ENCODE measurements around the gene PCID2. TPM values are rescaled to one million over a fixed set of nuclear protein-coding genes. Genes with fewer than 3 reads are reported as not detected.

Gene PCID2
- total RNA-seq, 1 donor from 2014 or later: 71.4 TPM

DNA sequence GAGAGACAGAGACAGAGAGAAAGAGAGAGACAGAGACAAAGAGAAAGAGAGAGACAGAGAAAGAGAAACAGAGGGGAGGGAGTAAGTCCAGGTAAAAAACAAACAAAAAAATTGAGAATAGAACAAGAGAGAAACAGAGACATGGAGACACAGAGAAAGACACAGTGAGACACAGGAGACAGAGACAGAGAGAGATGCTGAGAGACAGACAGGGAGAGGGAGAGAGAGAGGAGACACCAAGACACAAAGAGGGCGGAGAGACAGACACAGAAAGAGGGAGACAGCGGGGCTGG, 55.8 kb downstream of the PCID2 start:
- intact Hi-C loops (cut with micrococcal nuclease): loop anchor here (2.0 to 10.0 kb wide), 3 partner anchors 20 to 465 kb away; partner anchors contain the start of gene DCUN1D2

DNA sequence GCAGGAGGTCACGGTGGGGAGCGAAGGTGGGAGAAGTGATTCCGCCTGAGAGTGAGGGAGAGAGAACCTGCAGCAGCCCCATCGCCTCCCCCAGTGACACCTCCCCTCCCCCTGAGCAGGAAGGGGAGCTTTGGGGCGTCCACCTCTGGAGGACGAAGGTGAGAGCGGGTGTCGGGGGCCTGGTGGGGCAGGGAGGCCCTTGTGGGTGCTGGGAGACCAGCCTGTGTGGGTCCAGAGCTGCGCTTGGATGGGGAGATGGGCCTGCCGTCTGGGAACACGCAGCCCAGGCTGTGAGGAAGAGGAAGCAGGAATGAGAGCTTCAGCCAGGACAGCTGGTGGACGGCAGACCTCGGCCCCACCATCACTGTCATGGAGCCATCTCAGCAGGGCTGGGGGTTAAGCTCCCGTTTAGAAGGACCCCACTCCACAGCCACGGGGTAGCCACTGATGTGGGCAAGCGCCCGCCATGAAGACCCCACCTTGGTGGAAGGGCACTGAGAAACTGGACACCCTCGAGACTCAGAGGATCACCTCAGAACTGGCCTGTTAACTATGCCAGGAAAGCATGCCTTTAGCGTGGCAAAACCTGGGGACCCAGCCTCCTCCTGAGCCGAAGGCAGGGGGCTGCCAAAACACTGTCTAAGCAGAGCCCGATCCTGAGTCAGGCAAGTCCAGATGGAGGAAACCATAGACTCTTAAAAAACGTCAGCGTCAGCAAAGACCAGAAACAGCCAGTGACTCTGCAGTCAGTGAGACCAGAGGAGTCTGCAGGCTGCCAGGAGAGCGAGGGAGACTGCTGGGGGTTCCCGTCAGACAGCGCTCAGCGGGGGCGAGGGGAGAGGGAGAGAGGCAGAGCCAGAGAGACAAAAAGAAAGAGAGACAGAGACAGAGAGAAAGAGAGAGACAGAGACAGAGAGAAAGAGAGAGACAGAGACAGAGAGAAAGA, 56.5 kb downstream of the PCID2 start:
- intact Hi-C loops (cut with micrococcal nuclease): loop anchor here (2.0 to 10.0 kb wide), 3 partner anchors 19 to 465 kb away; partner anchors contain the start of gene DCUN1D2

DNA sequence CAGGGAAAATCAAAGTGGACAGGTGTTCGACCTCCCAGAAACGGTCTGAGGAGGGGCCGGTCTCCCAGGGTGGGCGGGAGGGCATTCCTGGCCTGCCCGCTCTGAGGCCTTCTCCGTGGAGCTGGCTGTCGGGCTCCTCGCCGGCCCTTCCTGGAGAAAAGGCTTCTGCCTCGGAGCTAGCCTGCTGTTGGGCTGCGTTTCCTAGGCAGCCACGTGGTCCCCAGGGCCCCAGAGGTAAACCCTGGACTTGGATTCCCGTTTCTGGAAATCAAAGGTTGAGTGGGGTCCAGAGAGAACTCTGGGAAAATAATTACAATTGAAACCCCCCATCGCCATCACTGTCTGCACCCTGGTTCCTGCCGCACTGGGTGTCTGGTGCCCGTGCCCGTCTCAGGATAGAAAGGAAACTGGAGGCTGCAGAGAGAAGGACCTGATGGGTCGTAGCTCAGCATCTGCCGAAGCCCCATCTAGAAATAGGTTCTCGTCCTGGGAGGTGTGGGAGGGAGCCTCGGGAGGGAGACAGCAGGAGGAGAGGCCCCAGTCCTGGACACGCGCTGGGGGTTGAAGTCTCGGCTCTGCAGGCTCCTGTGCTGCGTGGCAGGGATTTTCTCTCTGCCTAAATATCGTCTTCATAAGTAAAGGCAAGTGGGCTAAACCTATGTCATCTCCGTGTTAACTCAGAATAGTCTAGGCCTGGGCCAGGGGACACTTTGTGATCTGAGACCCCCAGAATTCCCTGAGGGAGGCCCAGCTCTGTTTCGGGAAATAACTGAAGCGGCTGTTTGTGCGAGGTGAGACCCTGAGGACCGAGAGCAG, 57.7 kb downstream of the PCID2 start:
- intact Hi-C loops (cut with micrococcal nuclease): loop anchor here (5.0 to 10.0 kb wide), 2 partner anchors 344 to 463 kb away; partner anchors contain the start of gene DCUN1D2

DNA sequence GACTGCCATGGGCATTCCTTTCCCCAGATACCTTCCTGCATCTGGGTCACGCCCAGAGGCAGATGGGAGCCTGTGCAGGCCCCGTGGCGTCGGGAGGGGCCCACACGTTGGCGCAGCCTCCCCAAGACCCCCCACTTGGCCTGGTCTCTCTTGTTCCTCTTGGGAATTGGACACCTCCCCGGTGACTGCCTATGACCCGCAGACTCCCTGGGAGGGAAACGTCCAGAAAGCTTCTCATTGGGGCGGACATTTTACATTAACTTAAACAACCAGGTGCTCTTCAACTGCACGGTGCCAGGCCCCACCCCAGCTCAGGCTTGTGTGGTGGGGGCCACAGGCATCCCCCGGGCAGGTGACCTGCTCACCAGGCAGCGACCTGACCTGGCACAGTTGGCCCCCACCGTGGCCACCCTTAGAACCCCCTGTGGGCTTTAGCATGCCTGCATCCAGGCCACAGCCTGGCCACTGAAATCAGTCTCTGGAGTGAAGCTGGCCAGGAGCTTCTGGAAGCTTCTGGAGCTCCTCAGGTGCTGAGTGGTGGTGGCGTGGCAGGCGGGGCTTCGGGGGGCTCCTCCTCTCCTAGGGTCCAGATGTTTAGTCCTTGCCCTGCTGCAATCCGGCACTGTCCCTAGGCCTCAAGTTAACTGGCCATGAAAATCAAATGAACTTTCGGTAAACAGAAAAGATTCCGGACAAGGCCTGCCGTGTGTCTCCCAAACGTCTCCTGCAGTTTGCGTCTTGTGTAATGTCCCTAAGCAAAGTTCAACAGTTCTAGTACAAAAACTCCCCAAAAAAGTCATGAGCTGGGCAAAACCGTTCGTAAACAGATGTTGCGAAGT, 58.5 kb downstream of the PCID2 start:
- intact Hi-C loops (cut with micrococcal nuclease): loop anchor here (5.0 to 10.0 kb wide), 2 partner anchors 345 to 463 kb away; partner anchors contain the start of gene DCUN1D2

DNA sequence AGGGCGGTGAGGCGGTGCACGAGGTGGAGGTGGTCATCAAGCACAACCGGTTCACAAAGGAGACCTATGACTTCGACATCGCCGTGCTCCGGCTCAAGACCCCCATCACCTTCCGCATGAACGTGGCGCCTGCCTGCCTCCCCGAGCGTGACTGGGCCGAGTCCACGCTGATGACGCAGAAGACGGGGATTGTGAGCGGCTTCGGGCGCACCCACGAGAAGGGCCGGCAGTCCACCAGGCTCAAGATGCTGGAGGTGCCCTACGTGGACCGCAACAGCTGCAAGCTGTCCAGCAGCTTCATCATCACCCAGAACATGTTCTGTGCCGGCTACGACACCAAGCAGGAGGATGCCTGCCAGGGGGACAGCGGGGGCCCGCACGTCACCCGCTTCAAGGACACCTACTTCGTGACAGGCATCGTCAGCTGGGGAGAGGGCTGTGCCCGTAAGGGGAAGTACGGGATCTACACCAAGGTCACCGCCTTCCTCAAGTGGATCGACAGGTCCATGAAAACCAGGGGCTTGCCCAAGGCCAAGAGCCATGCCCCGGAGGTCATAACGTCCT, 59.4 kb downstream of the PCID2 start:
- intact Hi-C loops (cut with micrococcal nuclease): no loop called here

DNA sequence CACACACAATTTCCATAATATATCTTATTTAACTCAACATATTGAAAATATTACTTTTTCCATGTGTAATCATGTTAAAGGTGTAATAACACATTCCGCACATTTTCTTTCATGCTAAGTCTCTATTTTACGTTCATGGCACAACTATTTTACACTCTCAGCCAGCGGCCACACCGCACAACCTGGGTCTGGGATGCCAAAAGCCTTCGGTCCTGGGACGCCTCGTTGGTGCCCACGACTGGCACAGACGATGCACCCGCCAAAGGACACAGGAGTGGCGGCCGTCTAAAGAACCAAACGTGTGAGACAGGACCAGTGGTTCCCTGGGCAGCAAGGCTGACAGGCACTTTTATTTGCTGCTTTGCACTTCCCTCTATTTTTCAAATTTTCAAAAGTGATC, 60.1 kb downstream of the PCID2 start:
- intact Hi-C loops (cut with micrococcal nuclease): no loop called here

DNA sequence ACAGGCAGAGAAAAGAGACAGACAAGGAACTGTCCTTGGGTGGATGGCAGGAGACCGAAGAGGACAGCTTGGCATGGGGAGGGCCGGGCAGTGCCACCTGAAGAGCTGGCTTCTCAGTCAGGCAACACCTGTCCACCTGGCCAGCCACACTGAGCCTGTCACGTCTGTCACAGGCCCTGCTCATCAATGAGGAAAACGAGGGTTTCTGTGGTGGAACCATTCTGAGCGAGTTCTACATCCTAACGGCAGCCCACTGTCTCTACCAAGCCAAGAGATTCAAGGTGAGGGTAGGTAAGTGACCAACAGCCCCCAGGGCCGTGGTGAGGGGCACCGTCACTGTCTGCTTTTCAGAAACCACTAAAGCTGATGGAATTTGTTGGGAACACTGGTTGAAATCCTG, 61.3 kb downstream of the PCID2 start:
- intact Hi-C loops (cut with micrococcal nuclease): no loop called here

DNA sequence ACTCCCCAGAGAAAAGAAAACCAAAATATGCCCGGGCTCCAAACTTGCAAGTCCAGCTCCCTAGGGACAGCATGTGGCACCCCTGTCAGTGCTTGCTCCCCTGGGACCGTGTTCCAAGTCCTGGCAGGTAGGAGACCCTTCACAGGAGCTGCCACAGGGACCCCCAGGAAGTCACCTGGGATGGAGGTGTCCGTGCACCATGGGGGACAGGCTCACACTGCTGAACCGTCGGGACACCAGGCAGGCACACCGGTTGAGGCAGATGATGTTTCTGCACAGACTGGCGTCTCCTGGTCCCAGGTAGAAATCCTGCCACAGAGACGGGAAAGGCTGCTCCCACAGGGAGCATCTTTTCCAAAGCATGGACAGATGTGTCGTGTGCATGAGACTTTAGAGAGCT, 61.7 kb downstream of the PCID2 start:
- intact Hi-C loops (cut with micrococcal nuclease): no loop called here

DNA sequence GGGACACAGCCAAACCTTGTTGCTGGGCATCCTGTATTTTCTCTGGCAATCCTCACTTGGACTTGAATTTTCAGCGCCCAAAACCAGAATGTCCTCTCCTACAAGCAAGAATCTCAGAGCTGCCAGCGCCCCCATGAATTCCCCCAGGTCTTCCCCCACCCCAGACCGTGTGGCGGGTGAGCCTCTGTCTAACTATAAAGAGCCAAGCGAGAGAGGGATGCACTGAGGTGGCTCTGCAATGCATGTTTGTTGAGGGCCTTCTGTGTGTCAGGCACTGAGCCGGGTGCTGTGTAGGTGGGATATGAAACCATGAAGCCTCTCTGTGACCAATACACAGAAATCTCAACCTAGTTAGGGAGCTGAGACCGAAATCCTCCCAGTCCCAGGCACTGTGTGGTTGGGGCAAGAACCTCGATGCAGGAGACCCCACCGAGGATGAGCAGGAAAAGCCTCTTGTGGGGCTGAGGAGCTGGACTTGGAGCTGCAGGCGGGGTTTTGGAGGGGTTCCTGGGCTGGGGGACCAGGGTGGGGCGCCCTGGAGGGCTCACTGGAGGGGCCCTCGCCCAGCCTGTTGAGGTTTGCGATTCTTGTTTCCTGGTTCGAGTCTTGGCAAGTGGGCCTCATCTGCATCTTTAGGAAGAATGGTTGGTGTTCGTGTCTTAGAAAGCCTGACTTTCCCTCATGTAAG, 62.4 kb downstream of the PCID2 start:
- intact Hi-C loops (cut with micrococcal nuclease): no loop called here

DNA sequence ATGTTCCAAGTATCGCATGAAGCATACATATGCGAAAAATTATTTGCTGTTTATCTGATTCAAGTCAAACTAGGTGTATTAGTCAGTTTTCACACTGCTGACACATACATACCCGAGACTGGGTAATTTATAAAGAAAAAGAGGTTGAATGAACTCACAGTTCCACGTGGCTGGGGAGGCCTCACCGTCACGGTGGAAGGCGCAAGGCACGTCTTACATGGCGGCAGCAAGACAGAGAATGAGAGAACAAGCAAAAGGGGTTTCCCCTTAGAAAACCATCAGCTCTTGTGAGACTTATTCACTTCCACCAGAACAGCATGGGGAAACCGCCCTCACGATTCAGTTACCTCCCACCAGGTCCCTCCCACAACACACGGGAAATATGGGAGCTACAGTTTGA, 63.0 kb downstream of the PCID2 start:
- intact Hi-C loops (cut with micrococcal nuclease): no loop called here

DNA sequence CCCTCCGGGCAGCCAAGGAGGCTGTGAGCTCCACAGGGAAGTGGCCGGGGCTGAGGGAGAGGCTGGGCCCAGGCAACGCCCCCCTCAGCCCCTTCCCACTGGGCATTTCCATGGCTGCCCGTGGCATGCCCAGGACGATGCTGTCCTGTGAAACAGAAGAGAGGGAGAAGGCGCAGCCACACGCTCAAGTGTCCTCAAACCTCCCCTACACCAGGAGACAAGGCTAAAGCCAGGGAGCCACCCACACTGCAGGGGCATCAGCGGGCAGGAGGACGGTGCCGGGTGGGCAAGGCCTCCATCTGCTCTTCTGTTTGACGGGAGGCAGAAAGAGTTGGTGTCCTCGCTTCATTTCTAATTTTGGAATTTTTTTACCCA, 64.2 kb downstream of the PCID2 start:
- intact Hi-C loops (cut with micrococcal nuclease): no loop called here

DNA sequence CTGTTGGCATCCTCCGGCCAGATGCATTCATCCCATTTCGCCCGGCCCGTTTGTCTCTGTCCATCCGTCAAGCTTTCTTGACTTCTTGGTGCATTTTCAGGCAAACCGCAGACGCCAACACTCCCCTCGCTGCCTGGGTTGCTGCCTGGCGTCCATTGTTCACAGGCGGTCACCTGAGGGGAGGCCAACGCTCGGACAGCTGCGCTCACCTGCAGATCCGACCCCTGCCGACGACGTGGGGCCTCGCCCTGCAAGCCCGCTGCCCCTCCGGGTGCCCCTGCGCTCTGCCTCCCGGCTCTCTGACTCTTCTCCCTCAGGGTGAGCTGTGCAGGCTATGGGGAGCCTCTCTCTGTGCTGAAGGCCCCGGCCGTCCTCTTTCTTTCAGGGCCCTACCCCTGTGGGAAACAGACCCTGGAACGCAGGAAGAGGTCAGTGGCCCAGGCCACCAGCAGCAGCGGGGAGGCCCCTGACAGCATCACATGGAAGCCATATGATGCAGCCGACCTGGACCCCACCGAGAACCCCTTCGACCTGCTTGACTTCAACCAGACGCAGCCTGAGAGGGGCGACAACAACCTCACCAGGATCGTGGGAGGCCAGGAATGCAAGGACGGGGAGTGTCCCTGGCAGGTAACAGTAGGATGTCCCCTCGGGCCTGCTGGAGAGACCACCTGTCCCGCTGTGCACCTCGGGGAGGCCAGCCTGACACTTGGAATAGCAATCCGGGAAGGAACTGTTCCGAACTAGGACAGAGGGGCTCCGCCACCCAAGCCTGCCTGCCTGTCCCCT, 64.8 kb downstream of the PCID2 start:
- intact Hi-C loops (cut with micrococcal nuclease): no loop called here

DNA sequence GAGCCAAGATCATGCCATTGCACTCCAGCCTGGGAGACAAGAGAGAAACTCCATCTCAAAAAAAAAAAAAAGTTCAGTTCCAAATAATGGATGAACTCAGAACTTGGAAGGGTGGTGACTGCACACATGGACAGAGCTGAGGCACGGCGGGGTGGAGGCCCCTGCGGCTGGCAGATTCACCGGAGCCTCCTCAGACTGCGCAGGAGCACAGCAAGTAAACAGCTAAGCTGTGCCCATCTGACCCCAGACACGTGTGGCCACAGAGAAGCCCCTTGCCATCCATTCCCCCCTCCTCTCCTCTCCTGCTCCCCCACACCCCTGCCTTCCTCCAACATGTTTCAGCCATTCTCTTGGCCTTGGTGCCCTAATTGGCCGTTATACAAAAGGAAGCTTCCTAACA, 65.6 kb downstream of the PCID2 start:
- intact Hi-C loops (cut with micrococcal nuclease): no loop called here

DNA sequence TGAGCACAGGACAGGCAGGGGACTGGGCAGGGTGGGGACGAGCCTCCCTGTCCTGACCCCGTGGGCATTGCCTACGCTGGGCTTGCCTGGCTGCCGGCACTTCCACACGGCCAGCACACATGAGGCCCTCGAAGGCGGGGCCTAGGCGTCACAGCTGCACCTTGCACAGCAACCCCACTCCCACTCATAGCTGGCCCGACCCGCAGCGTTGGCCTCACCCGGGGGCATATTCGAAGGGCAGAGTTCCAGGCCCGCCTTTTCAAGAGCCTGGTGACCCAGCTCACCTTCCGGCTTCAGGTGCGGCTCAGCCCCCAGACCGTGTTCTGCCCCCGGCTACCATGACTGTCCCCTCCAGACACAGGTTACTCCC, 66.9 kb downstream of the PCID2 start:
- intact Hi-C loops (cut with micrococcal nuclease): no loop called here

DNA sequence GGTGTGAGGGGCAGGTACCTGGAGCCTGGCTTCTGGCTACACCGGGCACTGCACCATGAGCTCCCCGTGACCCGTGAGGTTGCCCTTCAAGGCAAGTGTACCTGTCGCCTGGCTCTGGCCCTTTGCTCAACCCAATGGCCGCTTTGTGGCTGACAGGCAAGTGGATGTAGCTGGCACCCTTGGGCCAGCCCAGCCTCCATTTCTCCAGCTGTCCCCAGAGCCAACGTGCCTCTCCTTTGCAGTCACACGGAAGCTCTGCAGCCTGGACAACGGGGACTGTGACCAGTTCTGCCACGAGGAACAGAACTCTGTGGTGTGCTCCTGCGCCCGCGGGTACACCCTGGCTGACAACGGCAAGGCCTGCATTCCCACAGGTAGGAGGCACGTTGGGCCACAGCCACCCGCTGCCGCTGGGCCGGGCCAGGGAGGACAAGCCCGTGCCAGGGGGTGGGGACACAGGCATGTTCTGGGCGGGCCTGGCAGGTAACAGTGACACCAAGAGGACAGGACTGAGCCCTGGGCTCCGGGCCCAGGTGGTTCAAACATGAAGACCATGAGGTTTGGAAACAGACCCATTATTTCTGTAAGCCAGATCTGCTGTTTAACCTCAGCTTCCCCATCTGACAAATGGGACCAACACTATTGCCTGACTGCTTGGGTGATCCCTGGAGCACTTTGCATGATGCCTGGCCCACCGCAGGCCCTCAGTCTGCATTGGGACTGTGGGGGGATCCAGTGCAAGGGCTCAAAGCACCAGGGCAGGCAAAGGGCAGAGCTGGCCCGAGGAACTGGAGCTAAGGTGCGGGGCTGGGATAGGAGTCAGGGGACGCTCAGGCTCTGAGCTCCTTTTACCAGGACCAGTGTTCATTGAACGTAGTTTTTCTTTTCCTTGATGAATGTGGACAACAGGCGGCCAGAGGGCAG, 67.5 kb downstream of the PCID2 start:
- intact Hi-C loops (cut with micrococcal nuclease): no loop called here

DNA sequence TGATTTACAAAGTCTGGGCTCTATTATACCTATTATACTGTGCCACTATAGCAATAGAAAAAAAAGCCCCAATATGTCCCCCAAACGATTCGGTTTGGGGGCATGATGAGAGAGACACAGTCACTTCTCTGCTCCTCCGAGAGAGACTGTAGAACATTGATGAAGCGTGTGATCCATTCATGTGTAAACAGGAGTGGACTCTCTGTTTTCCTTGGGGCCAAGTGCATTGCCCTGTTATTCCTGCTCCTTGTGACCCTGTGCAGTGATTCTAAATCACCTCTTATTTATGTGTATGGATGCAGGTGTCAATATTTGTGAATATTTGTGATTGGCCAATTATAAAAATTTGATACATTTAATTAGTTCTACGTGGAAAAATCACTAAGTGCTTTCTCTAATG, 68.9 kb downstream of the PCID2 start:
- intact Hi-C loops (cut with micrococcal nuclease): no loop called here

DNA sequence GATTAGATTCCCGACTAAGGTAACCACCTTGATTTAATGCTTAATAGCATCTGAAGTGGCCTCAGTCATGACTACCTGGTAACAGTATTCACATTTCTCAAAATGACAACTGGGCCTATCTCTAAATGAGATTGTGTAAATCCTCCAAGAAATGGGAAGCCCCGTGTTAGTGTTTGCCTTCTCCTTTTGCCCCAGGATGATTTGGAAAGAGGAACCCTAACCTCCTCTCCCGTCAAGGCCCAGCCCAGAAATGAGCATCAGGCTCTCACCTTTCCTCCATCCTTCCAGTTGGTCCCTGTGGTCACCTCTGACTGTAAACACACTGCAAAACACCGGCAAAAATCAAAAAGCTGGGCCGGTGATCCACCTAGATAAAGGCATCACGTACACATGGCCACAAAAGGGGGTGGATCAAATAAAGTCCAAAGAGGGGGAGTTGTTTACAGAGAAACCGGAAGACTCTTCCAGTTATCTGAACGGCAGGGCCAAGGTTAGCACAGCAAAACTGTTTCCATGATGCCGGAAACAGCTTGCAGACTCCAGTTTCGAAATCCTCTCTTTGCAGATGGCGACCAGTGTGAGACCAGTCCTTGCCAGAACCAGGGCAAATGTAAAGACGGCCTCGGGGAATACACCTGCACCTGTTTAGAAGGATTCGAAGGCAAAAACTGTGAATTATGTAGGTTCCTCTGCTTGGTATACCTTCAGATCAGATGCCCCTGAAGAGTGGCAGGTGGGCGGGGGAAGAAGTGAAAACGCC, 69.5 kb downstream of the PCID2 start:
- intact Hi-C loops (cut with micrococcal nuclease): no loop called here

Measured in T-helper 1 cell treated with Interleukin-12 subunit alpha and Interleukin-12 subunit beta and Interleukin-4 antibody, amounts not matched to agents 30 ng/mL and 1 ng/mL, for 36 hours (primary cell).